KOPT-K1 (cell line): ENCODE results near the gene KCNJ18.
"Not testable (repeated sequence)": the region's sequence is repeated elsewhere in the genome, so short reads cannot be mapped to it uniquely, and the experiment has no call there.

ENCODE experiments used
- H3K27ac ChIP-seq: fragments of 200-600 bp; sonication (generic); 2 replicates; pipeline ENCODE4 v1.5.1; 2016; ENCODE audit warnings: antibody characterized with exemption, mild to moderate bottlenecking, low read depth, low read length; ENCODE audit not compliant: poor library complexity, severe bottlenecking
- H3K36me3 ChIP-seq: fragments of 200-600 bp; sonication (generic); 2 replicates; pipeline ENCODE4 v1.5.1; 2017; ENCODE audit warnings: antibody characterized with exemption, mild to moderate bottlenecking, low read length, moderate library complexity; ENCODE audit not compliant: insufficient read depth
- H3K9me3 ChIP-seq: fragments of 200-600 bp; sonication (generic); 2 replicates; pipeline ENCODE4 v1.5.1; 2017; ENCODE audit warnings: antibody characterized with exemption, low read length, mild to moderate bottlenecking; ENCODE audit not compliant: insufficient read depth, poor library complexity, severe bottlenecking

KCNJ18 gene

GRCh38 chr17:21744151-21744550 is 51.8 kb downstream of the KCNJ18 start:
- H3K36me3 ChIP-seq, H3K9me3 ChIP-seq, H3K27ac ChIP-seq: not testable (repeated sequence)

GRCh38 chr17:21744621-21745020 is 52.3 kb downstream of the KCNJ18 start:
- H3K27ac ChIP-seq, H3K9me3 ChIP-seq, H3K36me3 ChIP-seq: not testable (repeated sequence)

GRCh38 chr17:21745385-21746054 is 53.2 kb downstream of the KCNJ18 start:
- H3K36me3 ChIP-seq, H3K27ac ChIP-seq, H3K9me3 ChIP-seq: not testable (repeated sequence)

- not testable (repeated sequence) for H3K9me3 ChIP-seq, H3K36me3 ChIP-seq, H3K27ac ChIP-seq
Measured at GRCh38 chr17:21746415-21746814, 54.1 kb downstream of the KCNJ18 start.

GRCh38 chr17:21747195-21747915 is 55.0 kb downstream of the KCNJ18 start:
- not testable (repeated sequence) for H3K27ac ChIP-seq, H3K9me3 ChIP-seq, H3K36me3 ChIP-seq

GRCh38 chr17:21748686-21749085 is 56.4 kb downstream of the KCNJ18 start:
- H3K27ac ChIP-seq, H3K9me3 ChIP-seq, H3K36me3 ChIP-seq: not testable (repeated sequence)

- not testable (repeated sequence) for H3K27ac ChIP-seq, H3K9me3 ChIP-seq
Measured at GRCh38 chr17:21749696-21750531, 57.6 kb downstream of the KCNJ18 start.

GRCh38 chr17:21751111-21751510 is 58.8 kb downstream of the KCNJ18 start:
- not testable (repeated sequence) for H3K36me3 ChIP-seq, H3K9me3 ChIP-seq, H3K27ac ChIP-seq

More at GRCh38 chr17:21749696-21750531, 57.6 kb downstream of the KCNJ18 start:
- not testable (repeated sequence) for H3K36me3 ChIP-seq
